ENCODE measurements around the gene PSG2. TPM values are rescaled to one million over a fixed set of nuclear protein-coding genes. Genes with fewer than 3 reads are reported as not detected.
"Not testable (repeated sequence)": the region's sequence is repeated elsewhere in the genome, so short reads cannot be mapped to it uniquely, and the experiment has no call there.

Gene PSG2
- total and polyA plus RNA-seq, 7 experiments from 2014 or later: 0.19 TPM; not detected in 6

GRCh38 chr19:43058440-43058839 lies 24.1 kb downstream of the PSG2 start:
- H3K4me1 Mint-ChIP-seq; DNase-seq; H3K36me3 ChIP-seq (ENCODE audit: control insufficient read depth in 2 of 3, insufficient read depth in 3 of 3, low read length in 3 of 3); H3K9me3 ChIP-seq (ENCODE audit: control insufficient read depth in 2 of 3, low read length in 3 of 3); intact Hi-C loops (cut with micrococcal nuclease); H3K27me3 ChIP-seq (ENCODE audit: control insufficient read depth in 2 of 2, insufficient read depth in 2 of 2, low read length in 2 of 2); H3K4me1 ChIP-seq (ENCODE audit: control insufficient read depth in 2 of 2, insufficient read depth in 2 of 2, low read length in 2 of 2); CTCF ChIA-PET; H3K4me3 ChIP-seq (ENCODE audit: low read length); H3K27ac Mint-ChIP-seq; ATAC-seq; H3K4me3 Mint-ChIP-seq; H3K27ac ChIP-seq (ENCODE audit: low read depth, low read length); POLR2A ChIA-PET: not testable (repeated sequence)
- peaks cover 0 to 38% (median 11%) of the 10 kb centered on the region in 5 donors for H3K27me3 Mint-ChIP-seq
- peaks cover 15 to 69% (median 27%) of the 10 kb centered on the region in 11 donors for H3K9me3 Mint-ChIP-seq
- peaks cover 0 to 18% (median 0%) of the 10 kb centered on the region in 5 donors for H3K36me3 Mint-ChIP-seq

- POLR2A ChIA-PET; H3K27ac ChIP-seq (ENCODE audit: low read depth, low read length); H3K4me3 ChIP-seq (ENCODE audit: low read length); H3K27ac Mint-ChIP-seq; H3K4me1 Mint-ChIP-seq; H3K27me3 ChIP-seq (ENCODE audit: control insufficient read depth in 2 of 2, insufficient read depth in 2 of 2, low read length in 2 of 2); H3K4me3 Mint-ChIP-seq; H3K36me3 Mint-ChIP-seq; H3K4me1 ChIP-seq (ENCODE audit: control insufficient read depth in 2 of 2, insufficient read depth in 2 of 2, low read length in 2 of 2); intact Hi-C loops (cut with micrococcal nuclease); H3K9me3 ChIP-seq (ENCODE audit: control insufficient read depth in 2 of 3, low read length in 3 of 3); H3K36me3 ChIP-seq (ENCODE audit: control insufficient read depth in 2 of 3, insufficient read depth in 3 of 3, low read length in 3 of 3); ATAC-seq; DNase-seq; CTCF ChIA-PET: not testable (repeated sequence)
- Mint-ChIP-seq H3K27me3 (peaks cover 0 to 21% (median 10%) of the 10 kb centered on the region in 5 donors), H3K9me3 (peaks cover 0 to 15% (median 4%) of the 10 kb centered on the region in 11 donors)
Measured at GRCh38 chr19:43047966-43048365, 34.5 kb downstream of the PSG2 start.

GRCh38 chr19:43046578-43046977 lies 35.9 kb downstream of the PSG2 start:
- H3K36me3 ChIP-seq (ENCODE audit: control insufficient read depth in 2 of 3, insufficient read depth in 3 of 3, low read length in 3 of 3); ATAC-seq; intact Hi-C loops (cut with micrococcal nuclease); H3K4me1 Mint-ChIP-seq; H3K4me3 ChIP-seq (ENCODE audit: low read length); POLR2A ChIA-PET; H3K27me3 ChIP-seq (ENCODE audit: control insufficient read depth in 2 of 2, insufficient read depth in 2 of 2, low read length in 2 of 2); H3K27ac ChIP-seq (ENCODE audit: low read depth, low read length); H3K36me3 Mint-ChIP-seq; H3K27ac Mint-ChIP-seq; H3K4me1 ChIP-seq (ENCODE audit: control insufficient read depth in 2 of 2, insufficient read depth in 2 of 2, low read length in 2 of 2); H3K4me3 Mint-ChIP-seq; DNase-seq; H3K9me3 ChIP-seq (ENCODE audit: control insufficient read depth in 2 of 3, low read length in 3 of 3); CTCF ChIA-PET: not testable (repeated sequence)
- Mint-ChIP-seq H3K9me3 (peaks cover 0 to 15% (median 5%) of the 10 kb centered on the region in 11 donors), H3K27me3 (peaks cover 0 to 28% (median 14%) of the 10 kb centered on the region in 5 donors)

- ATAC-seq; H3K27ac Mint-ChIP-seq; CTCF ChIA-PET; DNase-seq; H3K9me3 ChIP-seq (ENCODE audit: control insufficient read depth in 2 of 3, low read length in 3 of 3); H3K27me3 ChIP-seq (ENCODE audit: control insufficient read depth in 2 of 2, insufficient read depth in 2 of 2, low read length in 2 of 2); POLR2A ChIA-PET; H3K4me1 Mint-ChIP-seq; H3K27ac ChIP-seq (ENCODE audit: low read depth, low read length); H3K36me3 ChIP-seq (ENCODE audit: control insufficient read depth in 2 of 3, insufficient read depth in 3 of 3, low read length in 3 of 3); H3K4me3 ChIP-seq (ENCODE audit: low read length); H3K9me3 Mint-ChIP-seq; intact Hi-C loops (cut with micrococcal nuclease); H3K4me1 ChIP-seq (ENCODE audit: control insufficient read depth in 2 of 2, insufficient read depth in 2 of 2, low read length in 2 of 2); H3K36me3 Mint-ChIP-seq; H3K4me3 Mint-ChIP-seq: not testable (repeated sequence)
- peaks cover 0 to 28% (median 12%) of the 10 kb centered on the region in 5 donors for H3K27me3 Mint-ChIP-seq
Measured at GRCh38 chr19:43043492-43044180, 38.9 kb downstream of the PSG2 start.

- ATAC-seq; H3K9me3 ChIP-seq (ENCODE audit: control insufficient read depth in 2 of 3, low read length in 3 of 3); H3K4me1 ChIP-seq (ENCODE audit: control insufficient read depth in 2 of 2, insufficient read depth in 2 of 2, low read length in 2 of 2); intact Hi-C loops (cut with micrococcal nuclease); H3K36me3 Mint-ChIP-seq; H3K4me1 Mint-ChIP-seq; H3K27ac Mint-ChIP-seq; H3K9me3 Mint-ChIP-seq; DNase-seq; H3K4me3 Mint-ChIP-seq; H3K27ac ChIP-seq (ENCODE audit: low read depth, low read length); H3K27me3 ChIP-seq (ENCODE audit: control insufficient read depth in 2 of 2, insufficient read depth in 2 of 2, low read length in 2 of 2); CTCF ChIA-PET; POLR2A ChIA-PET; H3K4me3 ChIP-seq (ENCODE audit: low read length); H3K36me3 ChIP-seq (ENCODE audit: control insufficient read depth in 2 of 3, insufficient read depth in 3 of 3, low read length in 3 of 3): not testable (repeated sequence)
- H3K27me3 Mint-ChIP-seq: peaks cover 0 to 56% (median 32%) of the 10 kb centered on the region in 5 donors
Measured at GRCh38 chr19:43031645-43032044, 50.9 kb downstream of the PSG2 start.

- no peak overlapping the region for H3K4me3 ChIP-seq (ENCODE audit: low read length)
- ATAC-seq: no peak
- H3K27me3 ChIP-seq (ENCODE audit: control insufficient read depth in 2 of 2, insufficient read depth in 2 of 2, low read length in 2 of 2): no peaks in the 10 kb centered on the region
- no peaks in the 10 kb centered on the region for H3K36me3 Mint-ChIP-seq
- no peaks in the 10 kb centered on the region for H3K4me1 Mint-ChIP-seq
- H3K9me3 ChIP-seq (ENCODE audit: control insufficient read depth in 2 of 3, low read length in 3 of 3): no peaks in the 10 kb centered on the region
- intact Hi-C loops (cut with micrococcal nuclease): no loop called here
- H3K27ac ChIP-seq (ENCODE audit: low read depth, low read length): no peak overlapping the region
- CTCF ChIA-PET: no interaction called here
- POLR2A ChIA-PET: no interaction called here
- H3K36me3 ChIP-seq (ENCODE audit: control insufficient read depth in 2 of 3, insufficient read depth in 3 of 3, low read length in 3 of 3): no peaks in the 10 kb centered on the region
- no peak overlapping the region for H3K27ac Mint-ChIP-seq
- no peak for DNase-seq
- no peaks in the 10 kb centered on the region for H3K4me1 ChIP-seq (ENCODE audit: control insufficient read depth in 2 of 2, insufficient read depth in 2 of 2, low read length in 2 of 2)
- no peak overlapping the region for H3K4me3 Mint-ChIP-seq
- peaks cover 0 to 46% (median 30%) of the 10 kb centered on the region in 5 donors for H3K27me3 Mint-ChIP-seq
- peaks cover 0 to 5% (median 0%) of the 10 kb centered on the region in 11 donors for H3K9me3 Mint-ChIP-seq
Measured at GRCh38 chr19:43028866-43029265, 53.6 kb downstream of the PSG2 start.

- H3K36me3 ChIP-seq (ENCODE audit: control insufficient read depth in 2 of 3, insufficient read depth in 3 of 3, low read length in 3 of 3); H3K9me3 ChIP-seq (ENCODE audit: control insufficient read depth in 2 of 3, low read length in 3 of 3); intact Hi-C loops (cut with micrococcal nuclease); ATAC-seq; H3K9me3 Mint-ChIP-seq; POLR2A ChIA-PET; H3K27me3 ChIP-seq (ENCODE audit: control insufficient read depth in 2 of 2, insufficient read depth in 2 of 2, low read length in 2 of 2); DNase-seq; H3K4me1 ChIP-seq (ENCODE audit: control insufficient read depth in 2 of 2, insufficient read depth in 2 of 2, low read length in 2 of 2); CTCF ChIA-PET; H3K27ac ChIP-seq (ENCODE audit: low read depth, low read length); H3K36me3 Mint-ChIP-seq; H3K4me3 ChIP-seq (ENCODE audit: low read length); H3K4me1 Mint-ChIP-seq; H3K4me3 Mint-ChIP-seq; H3K27ac Mint-ChIP-seq: not testable (repeated sequence)
- H3K27me3 Mint-ChIP-seq: peaks cover 0 to 46% (median 30%) of the 10 kb centered on the region in 5 donors
Measured at GRCh38 chr19:43027985-43028384, 54.5 kb downstream of the PSG2 start.

All from naive thymus-derived CD4-positive, alpha-beta T cell (primary cell).